NT2/D1 (cell line): ENCODE data around the gene SDK1.
A peak's percentile ranks its signal among the peaks of the same experiment; 100 is the strongest.

Experiments used
- DNase-seq: peaks from one replicate; pipeline ENCODE4 v3.0.0-alpha.2; 2011; ENCODE audit warnings: low read depth, low spot score
- H3K27me3 ChIP-seq: 2 replicates; pipeline ENCODE4 v1.6.0; 2011; ENCODE audit warnings: mild to moderate bottlenecking; ENCODE audit not compliant: insufficient read length, insufficient read depth
- H3K36me3 ChIP-seq: 2 replicates; pipeline ENCODE4 v1.6.1; 2011; ENCODE audit warnings: mild to moderate bottlenecking, low read length, mixed read lengths; ENCODE audit not compliant: insufficient read depth, insufficient read length
- H3K4me1 ChIP-seq: 2 replicates; pipeline ENCODE4 v1.5.1; 2011; ENCODE audit not compliant: insufficient read depth, insufficient read length
- H3K4me3 ChIP-seq: 2 replicates; pipeline ENCODE4 v1.5.1; 2011; ENCODE audit warnings: low read depth; ENCODE audit not compliant: insufficient read length
- H3K9ac ChIP-seq: 2 replicates; pipeline ENCODE4 v1.6.0; 2011; ENCODE audit warnings: low read depth; ENCODE audit not compliant: insufficient read length
- H3K9me3 ChIP-seq: 2 replicates; pipeline ENCODE4 v1.5.1; 2011; ENCODE audit warnings: mild to moderate bottlenecking, low read length; ENCODE audit not compliant: insufficient read depth
- SUZ12 ChIP-seq: IDR thresholded peaks from 2 replicates; pipeline ENCODE4 v1.6.1; 2011; ENCODE audit not compliant: insufficient read length, insufficient read depth; ENCODE audit errors: extremely low read depth
- YY1 ChIP-seq: IDR thresholded peaks from 2 replicates; pipeline ENCODE4 v1.6.1; 2011; ENCODE audit not compliant: insufficient read length, insufficient read depth
- ZNF274 ChIP-seq: IDR thresholded peaks from 2 replicates; pipeline ENCODE4 v1.6.1; 2011; ENCODE audit warnings: mild to moderate bottlenecking, low read depth, low read length

SDK1 gene

DNA sequence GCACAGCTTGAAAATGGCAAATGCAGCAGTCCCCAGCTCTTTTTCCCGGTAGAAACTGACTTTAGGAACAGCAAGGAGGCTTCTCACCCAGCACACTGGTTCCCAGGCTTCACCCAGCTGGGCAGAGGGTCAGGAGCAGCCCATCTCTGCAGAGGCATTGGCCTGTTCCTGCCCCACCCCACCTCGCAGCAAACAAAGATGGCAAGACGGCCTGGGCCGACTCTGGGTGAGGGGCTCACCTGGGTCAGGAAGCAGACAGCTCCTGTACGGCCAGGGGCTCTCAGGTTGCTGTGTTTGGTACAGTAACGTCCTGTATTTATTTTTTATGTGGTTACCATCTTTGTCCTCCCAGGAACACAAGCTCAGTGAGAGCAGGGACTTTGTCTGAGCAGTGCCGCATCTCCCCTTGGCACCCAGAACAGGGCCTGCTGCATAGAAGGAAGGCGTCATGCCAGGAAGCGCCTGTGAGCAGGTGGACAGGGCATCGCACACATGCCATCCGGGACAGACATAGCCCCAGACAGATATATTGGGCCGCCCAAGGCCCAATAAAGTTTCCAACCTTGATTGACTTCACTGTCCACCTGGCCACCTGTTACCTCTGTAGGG lies 796.1 kb downstream of the SDK1 start:
- no peak for TF ChIP-seq SUZ12
- TF ChIP-seq YY1, result no peak
- TF ChIP-seq ZNF274, result no peak
- Histone ChIP-seq H3K4me1 (peaks cover 3% of the 10 kb centered on the region), H3K9ac (no peak overlapping the region), H3K36me3 (no peaks in the 10 kb centered on the region), H3K27me3 (no peaks in the 10 kb centered on the region), H3K9me3 (no peaks in the 10 kb centered on the region), H3K4me3 (no peak overlapping the region)
- DNase-seq, result no peak

- TF ChIP-seq YY1 (no peak), SUZ12 (no peak)
- H3K9me3 ChIP-seq, result no peaks in the 10 kb centered on the region
- H3K36me3 ChIP-seq, result no peaks in the 10 kb centered on the region
- no peak overlapping the region for H3K9ac ChIP-seq
- H3K4me3 ChIP-seq, result no peak overlapping the region
- no peak for DNase-seq
- H3K4me1 ChIP-seq, result peaks cover 8% of the 10 kb centered on the region
- H3K27me3 ChIP-seq, result no peaks in the 10 kb centered on the region
These were observed 797.1 kb downstream of the SDK1 start for GRCh38 chr7:4098169-4098568.

- Histone ChIP-seq H3K9ac (no peak overlapping the region), H3K9me3 (no peaks in the 10 kb centered on the region), H3K27me3 (no peaks in the 10 kb centered on the region), H3K4me3 (no peak overlapping the region), H3K36me3 (no peaks in the 10 kb centered on the region), H3K4me1 (peaks cover 8% of the 10 kb centered on the region)
- no peak for TF ChIP-seq ZNF274
- no peak for DNase-seq
These were observed 798.6 kb downstream of the SDK1 start for GRCh38 chr7:4099651-4100050.

DNA sequence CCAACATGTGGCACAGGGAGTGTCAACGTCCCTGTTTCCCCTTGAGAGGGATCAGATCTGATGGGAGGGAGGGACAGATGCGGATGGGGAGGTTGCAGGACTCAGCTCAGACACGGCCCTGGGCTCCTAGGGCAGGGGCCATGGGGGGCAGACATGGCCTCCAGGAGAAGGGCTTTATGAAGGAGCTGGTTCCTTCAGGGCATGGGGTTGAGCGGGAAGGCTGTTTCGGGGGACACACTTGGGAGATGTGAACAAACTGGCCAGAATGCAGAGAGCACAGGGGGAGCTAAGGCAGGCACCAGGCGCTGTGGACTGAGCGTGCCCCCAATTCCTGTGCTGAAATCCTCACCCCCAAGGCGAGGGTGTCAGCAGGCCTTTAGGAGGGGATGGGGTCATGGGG lies 799.1 kb downstream of the SDK1 start:
- Histone ChIP-seq H3K27me3 (no peaks in the 10 kb centered on the region), H3K36me3 (no peaks in the 10 kb centered on the region), H3K4me1 (peaks cover 8% of the 10 kb centered on the region), H3K9ac (no peak overlapping the region), H3K4me3 (no peak overlapping the region), H3K9me3 (no peaks in the 10 kb centered on the region)
- DNase-seq, result no peak
- no peak for TF ChIP-seq ZNF274
- TF ChIP-seq SUZ12, result no peak
- no peak for TF ChIP-seq YY1

DNA sequence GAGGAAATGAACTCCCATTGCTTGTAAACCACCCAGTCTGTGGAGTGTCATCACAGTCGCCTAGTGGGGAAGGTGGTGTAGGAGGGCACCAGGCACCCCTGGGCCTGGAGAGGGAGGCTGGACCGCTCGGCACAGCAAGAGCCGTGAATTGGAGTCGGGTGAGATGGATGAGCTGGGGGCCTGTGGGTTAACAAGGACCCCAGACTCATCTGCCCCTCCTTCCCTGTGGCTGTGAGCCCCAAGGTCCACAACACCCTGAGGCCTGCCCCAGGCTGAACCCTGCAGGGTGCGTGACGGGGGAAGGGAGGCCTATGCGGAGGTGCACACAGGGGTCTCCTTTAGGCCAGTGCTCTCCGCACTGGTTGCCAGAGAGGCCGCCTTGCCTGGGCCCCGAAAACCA lies 799.6 kb downstream of the SDK1 start:
- DNase-seq, result no peak
- Histone ChIP-seq H3K4me1 (peaks cover 8% of the 10 kb centered on the region), H3K27me3 (no peaks in the 10 kb centered on the region), H3K4me3 (no peak overlapping the region), H3K36me3 (no peaks in the 10 kb centered on the region), H3K9me3 (no peaks in the 10 kb centered on the region), H3K9ac (no peak overlapping the region)
- TF ChIP-seq ZNF274, result no peak
- no peak for TF ChIP-seq YY1
- TF ChIP-seq SUZ12, result no peak

- Histone ChIP-seq H3K9ac (no peak overlapping the region), H3K36me3 (no peaks in the 10 kb centered on the region), H3K9me3 (no peaks in the 10 kb centered on the region), H3K4me3 (no peak overlapping the region), H3K27me3 (no peaks in the 10 kb centered on the region), H3K4me1 (peaks cover 11% of the 10 kb centered on the region)
- TF ChIP-seq SUZ12 (no peak), ZNF274 (no peak), YY1 (no peak)
- no peak for DNase-seq
These were observed 801.3 kb downstream of the SDK1 start for GRCh38 chr7:4102231-4102841.

- TF ChIP-seq ZNF274 (no peak), SUZ12 (no peak), YY1 (no peak)
- Histone ChIP-seq H3K9ac (no peak overlapping the region), H3K4me1 (peaks cover 11% of the 10 kb centered on the region), H3K36me3 (no peaks in the 10 kb centered on the region), H3K4me3 (no peak overlapping the region), H3K9me3 (no peaks in the 10 kb centered on the region), H3K27me3 (no peaks in the 10 kb centered on the region)
- peak; percentile 25 for DNase-seq
These were observed 802.5 kb downstream of the SDK1 start for GRCh38 chr7:4103352-4104091.
